BLaER1 treated with 17β-estradiol and CSF1 and Interleukin-3, amounts not matched to agents 10 nM and 100 nM (cell line): ENCODE measurements around the gene EYA4.

Experiments used
- H3K27ac ChIP-seq, 11 experiments: shearing (Covaris generic); formaldehyde crosslinking; 2 replicates each; pipeline ENCODE4 v1.8.1; 2022
- H3K27me3 ChIP-seq, 11 experiments: shearing (Covaris generic); formaldehyde crosslinking; 2 replicates each; pipeline ENCODE4 v1.8.1; 2022
- H3K36me3 ChIP-seq, 11 experiments: shearing (Covaris generic); formaldehyde crosslinking; 2 replicates each; pipeline ENCODE4 v1.8.1; 2022
- H3K4me1 ChIP-seq, 10 experiments: shearing (Covaris generic); formaldehyde crosslinking; 2 replicates each; pipeline ENCODE4 v1.8.1; 2022
- H3K4me2 ChIP-seq, 11 experiments: shearing (Covaris generic); formaldehyde crosslinking; 2 replicates each; pipeline ENCODE4 v1.8.1; 2022
- H3K4me3 ChIP-seq, 10 experiments: shearing (Covaris generic); formaldehyde crosslinking; 2 replicates each; pipeline ENCODE4 v1.8.1; 2022
- H3K9ac ChIP-seq, 11 experiments: shearing (Covaris generic); formaldehyde crosslinking; 2 replicates each; pipeline ENCODE4 v1.8.1; 2022
- H3K9me3 ChIP-seq, 11 experiments: shearing (Covaris generic); formaldehyde crosslinking; replicated peaks in 1 of 11; 2 replicates each; pipeline ENCODE4 v1.8.1; 2022
- H4K20me1 ChIP-seq, 11 experiments: shearing (Covaris generic); formaldehyde crosslinking; 2 replicates each; pipeline ENCODE4 v1.8.1; 2022
- Cebpa-rat ChIP-seq, 11 experiments: shearing (Covaris generic); IDR thresholded peaks; 2 replicates each; pipeline ENCODE4 v1.8.1; 2022

Gene EYA4

GRCh38 chr6:133268621-133269020, 27.5 kb downstream of the EYA4 start:
- Histone ChIP-seq H3K36me3 (no peaks in the 10 kb centered on the region), H4K20me1 (no peaks in the 10 kb centered on the region), H3K27me3 (no peaks in the 10 kb centered on the region), H3K4me2 (no peak overlapping the region), H3K4me3 (no peak overlapping the region), H3K4me1 (no peaks in the 10 kb centered on the region), H3K27ac (no peak overlapping the region), H3K9me3 (peaks cover 0 to 6% (median 0%) of the 10 kb centered on the region in 11 experiments; a peak in 1 of 22 replicates), H3K9ac (no peak overlapping the region)
- TF ChIP-seq Cebpa-rat (IDR thresholded peaks at IDR 0.05) = no peak

- H3K27me3 ChIP-seq = no peaks in the 10 kb centered on the region
- no peak overlapping the region for H3K27ac ChIP-seq
- no peak overlapping the region for H3K4me2 ChIP-seq
- peaks cover 0 to 6% (median 0%) of the 10 kb centered on the region in 11 experiments; a peak in 1 of 22 replicates for H3K9me3 ChIP-seq
- no peak for TF ChIP-seq Cebpa-rat (IDR thresholded peaks at IDR 0.05)
- no peaks in the 10 kb centered on the region for H3K36me3 ChIP-seq
- H3K9ac ChIP-seq = no peak overlapping the region
- no peak overlapping the region for H3K4me3 ChIP-seq
- H3K4me1 ChIP-seq = no peaks in the 10 kb centered on the region
- H4K20me1 ChIP-seq = no peaks in the 10 kb centered on the region
These were observed 33.7 kb downstream of the EYA4 start for GRCh38 chr6:133274813-133275212.

GRCh38 chr6:133275213-133275612, 34.1 kb downstream of the EYA4 start:
- TF ChIP-seq Cebpa-rat (IDR thresholded peaks at IDR 0.05) = no peak
- Histone ChIP-seq H3K36me3 (no peaks in the 10 kb centered on the region), H3K27ac (no peak overlapping the region), H4K20me1 (no peaks in the 10 kb centered on the region), H3K27me3 (no peaks in the 10 kb centered on the region), H3K4me1 (no peaks in the 10 kb centered on the region), H3K4me2 (no peak overlapping the region), H3K4me3 (no peak overlapping the region), H3K9ac (no peak overlapping the region), H3K9me3 (peaks cover 0 to 6% (median 0%) of the 10 kb centered on the region in 11 experiments; a peak in 1 of 22 replicates)

- no peak overlapping the region for H3K27ac ChIP-seq
- no peak overlapping the region for H3K9ac ChIP-seq
- H3K27me3 ChIP-seq = no peaks in the 10 kb centered on the region
- no peak for TF ChIP-seq Cebpa-rat (IDR thresholded peaks at IDR 0.05)
- H4K20me1 ChIP-seq = no peaks in the 10 kb centered on the region
- 0 out of 22 replicates have a peak, but pooled peaks cover 0 to 5% (median 0%) of the 10 kb centered on the region in 11 experiments for H3K9me3 ChIP-seq
- no peak overlapping the region for H3K4me2 ChIP-seq
- no peaks in the 10 kb centered on the region for H3K4me1 ChIP-seq
- H3K4me3 ChIP-seq = no peak overlapping the region
- no peaks in the 10 kb centered on the region for H3K36me3 ChIP-seq
These were observed 36.2 kb downstream of the EYA4 start for GRCh38 chr6:133277228-133277899.

- Histone ChIP-seq H3K4me3 (no peak overlapping the region), H3K27me3 (no peaks in the 10 kb centered on the region), H3K9me3 (0 out of 22 replicates have a peak, but pooled peaks cover 0 to 5% (median 0%) of the 10 kb centered on the region in 11 experiments), H3K27ac (no peak overlapping the region), H3K4me2 (no peak overlapping the region), H3K9ac (no peak overlapping the region), H3K36me3 (no peaks in the 10 kb centered on the region), H3K4me1 (no peaks in the 10 kb centered on the region), H4K20me1 (no peaks in the 10 kb centered on the region)
- no peak for TF ChIP-seq Cebpa-rat (IDR thresholded peaks at IDR 0.05)
These were observed 36.9 kb downstream of the EYA4 start for GRCh38 chr6:133277900-133278545.

GRCh38 chr6:133286765-133287164, 45.6 kb downstream of the EYA4 start:
- TF ChIP-seq Cebpa-rat (IDR thresholded peaks at IDR 0.05) = no peak
- H3K9ac ChIP-seq = no peak overlapping the region
- H3K9me3 ChIP-seq = 0 out of 22 replicates have a peak, but pooled peaks cover 0 to 2% (median 0%) of the 10 kb centered on the region in 11 experiments
- H3K36me3 ChIP-seq = no peaks in the 10 kb centered on the region
- H3K27ac ChIP-seq = no peak overlapping the region
- H3K4me3 ChIP-seq = no peak overlapping the region
- no peaks in the 10 kb centered on the region for H4K20me1 ChIP-seq
- H3K4me2 ChIP-seq = no peak overlapping the region
- H3K27me3 ChIP-seq = no peaks in the 10 kb centered on the region
- H3K4me1 ChIP-seq = peaks cover 0 to 16% (median 7%) of the 10 kb centered on the region in 10 experiments; a peak in 12 of 20 replicates

GRCh38 chr6:133288662-133289061, 47.5 kb downstream of the EYA4 start:
- Histone ChIP-seq H3K27me3 (no peaks in the 10 kb centered on the region), H4K20me1 (no peaks in the 10 kb centered on the region), H3K4me3 (no peak overlapping the region), H3K4me2 (peak overlapping the region in 8 of 11 experiments; percentile 10 to 50 (median 31); a peak in 13 of 22 replicates), H3K36me3 (no peaks in the 10 kb centered on the region), H3K4me1 (peaks cover 0 to 16% (median 7%) of the 10 kb centered on the region in 10 experiments; a peak in 12 of 20 replicates), H3K27ac (no peak overlapping the region), H3K9ac (no peak overlapping the region), H3K9me3 (no peaks in the 10 kb centered on the region)
- no peak for TF ChIP-seq Cebpa-rat (IDR thresholded peaks at IDR 0.05)

- H3K4me3 ChIP-seq = no peak overlapping the region
- H3K9me3 ChIP-seq = no peaks in the 10 kb centered on the region
- H3K27ac ChIP-seq = no peak overlapping the region
- no peaks in the 10 kb centered on the region for H4K20me1 ChIP-seq
- H3K36me3 ChIP-seq = no peaks in the 10 kb centered on the region
- no peaks in the 10 kb centered on the region for H3K27me3 ChIP-seq
- no peak overlapping the region for H3K9ac ChIP-seq
- H3K4me2 ChIP-seq = no peak overlapping the region
- H3K4me1 ChIP-seq = peaks cover 0 to 16% (median 7%) of the 10 kb centered on the region in 10 experiments; a peak in 12 of 20 replicates
- TF ChIP-seq Cebpa-rat (IDR thresholded peaks at IDR 0.05) = no peak
These were observed 48.7 kb downstream of the EYA4 start for GRCh38 chr6:133289733-133290306.

GRCh38 chr6:133290930-133291329, 49.8 kb downstream of the EYA4 start:
- TF ChIP-seq Cebpa-rat (IDR thresholded peaks at IDR 0.05) = no peak
- Histone ChIP-seq H3K36me3 (no peaks in the 10 kb centered on the region), H3K4me1 (peaks cover 0 to 16% (median 7%) of the 10 kb centered on the region in 10 experiments; a peak in 12 of 20 replicates), H3K9me3 (0 out of 22 replicates have a peak, but pooled peaks cover 0 to 1% (median 0%) of the 10 kb centered on the region in 11 experiments), H3K9ac (no peak overlapping the region), H4K20me1 (no peaks in the 10 kb centered on the region), H3K4me3 (no peak overlapping the region), H3K27me3 (no peaks in the 10 kb centered on the region), H3K4me2 (no peak overlapping the region), H3K27ac (no peak overlapping the region)
